GM12874 (cell line): Measurements from ENCODE around the gene GXYLT2.

Experiments
- TF ChIP-seq, protein P1 (sequence below): IDR thresholded peaks from 2 replicates; pipeline ENCODE4 v1.5.1; 2011; ENCODE audit warnings: low read depth, mild to moderate bottlenecking, control low read depth, low read length, moderate library complexity; ENCODE audit not compliant: insufficient read depth

The GXYLT2 gene

DNA sequence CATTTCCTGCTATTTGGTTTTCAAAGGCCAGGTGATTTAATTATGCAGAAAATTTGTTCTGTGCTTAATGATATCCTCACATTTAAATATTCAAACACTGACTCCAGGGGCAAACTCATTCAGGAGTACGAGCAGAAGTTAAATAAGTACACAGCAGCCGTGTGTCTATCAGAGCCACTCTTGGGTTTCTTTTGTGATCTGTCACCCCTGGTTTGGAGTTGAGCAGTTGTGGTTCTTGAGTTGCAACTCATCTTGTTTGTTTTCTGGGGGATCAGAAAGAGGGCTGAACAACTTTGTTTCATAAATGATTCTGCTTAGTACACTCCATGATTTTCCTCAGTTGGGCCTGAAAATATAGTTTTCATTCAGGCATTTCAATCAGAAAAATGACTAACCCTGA is 83.1 kb downstream of the GXYLT2 start:
- TF ChIP-seq, protein P1, sequence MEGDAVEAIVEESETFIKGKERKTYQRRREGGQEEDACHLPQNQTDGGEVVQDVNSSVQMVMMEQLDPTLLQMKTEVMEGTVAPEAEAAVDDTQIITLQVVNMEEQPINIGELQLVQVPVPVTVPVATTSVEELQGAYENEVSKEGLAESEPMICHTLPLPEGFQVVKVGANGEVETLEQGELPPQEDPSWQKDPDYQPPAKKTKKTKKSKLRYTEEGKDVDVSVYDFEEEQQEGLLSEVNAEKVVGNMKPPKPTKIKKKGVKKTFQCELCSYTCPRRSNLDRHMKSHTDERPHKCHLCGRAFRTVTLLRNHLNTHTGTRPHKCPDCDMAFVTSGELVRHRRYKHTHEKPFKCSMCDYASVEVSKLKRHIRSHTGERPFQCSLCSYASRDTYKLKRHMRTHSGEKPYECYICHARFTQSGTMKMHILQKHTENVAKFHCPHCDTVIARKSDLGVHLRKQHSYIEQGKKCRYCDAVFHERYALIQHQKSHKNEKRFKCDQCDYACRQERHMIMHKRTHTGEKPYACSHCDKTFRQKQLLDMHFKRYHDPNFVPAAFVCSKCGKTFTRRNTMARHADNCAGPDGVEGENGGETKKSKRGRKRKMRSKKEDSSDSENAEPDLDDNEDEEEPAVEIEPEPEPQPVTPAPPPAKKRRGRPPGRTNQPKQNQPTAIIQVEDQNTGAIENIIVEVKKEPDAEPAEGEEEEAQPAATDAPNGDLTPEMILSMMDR, result no peak

DNA sequence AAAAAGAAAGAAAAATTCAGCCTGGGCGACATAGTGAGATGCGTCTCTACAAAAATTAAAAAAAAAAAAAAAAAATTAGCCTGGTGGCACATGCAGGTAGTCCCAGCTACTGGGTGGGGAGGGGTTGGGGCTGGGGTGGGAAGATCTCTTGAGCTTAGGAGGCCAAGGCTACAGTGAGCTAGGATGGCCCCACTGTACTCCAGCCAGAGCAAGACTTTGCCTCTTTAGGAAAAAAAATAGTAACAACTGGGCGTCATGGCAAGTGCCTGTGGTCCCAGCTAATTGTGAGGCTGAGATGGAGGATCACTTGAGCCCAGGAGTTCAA is 84.8 kb downstream of the GXYLT2 start:
- TF ChIP-seq, protein P1, result no peak

DNA sequence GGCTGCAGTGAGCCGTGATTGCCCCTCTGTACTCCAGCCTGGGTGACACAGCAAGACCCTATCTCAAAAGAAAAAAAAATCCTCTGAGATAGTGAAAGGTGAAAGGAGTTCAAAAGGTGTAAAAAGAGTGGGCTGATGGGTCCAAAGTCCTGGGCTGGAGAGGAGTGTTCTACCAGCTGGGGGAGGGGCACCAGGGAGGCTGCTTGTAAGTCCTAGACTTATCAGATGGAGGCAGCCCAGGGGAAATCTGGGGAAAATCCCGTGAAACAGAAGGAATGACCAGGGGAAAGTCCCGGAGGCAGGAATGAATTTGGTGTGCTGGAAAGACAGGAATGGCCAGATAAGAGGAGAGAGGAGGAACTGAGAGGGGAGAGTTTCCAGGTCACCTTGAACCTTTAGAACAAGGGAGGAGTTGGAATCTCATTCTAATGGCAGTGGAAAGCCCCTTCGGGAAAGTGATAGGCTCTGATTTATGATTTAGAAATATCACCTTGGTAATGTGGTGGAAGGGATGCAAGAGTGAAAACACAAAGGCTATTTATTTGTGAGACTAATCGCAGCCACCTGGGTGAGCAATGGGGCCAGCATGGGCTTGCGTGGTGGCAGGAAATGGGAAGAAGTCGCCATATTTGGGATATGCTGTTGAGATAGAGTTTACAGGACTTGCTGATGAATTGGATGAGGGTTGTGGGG is 85.3 kb downstream of the GXYLT2 start:
- TF ChIP-seq, protein P1, result no peak

DNA sequence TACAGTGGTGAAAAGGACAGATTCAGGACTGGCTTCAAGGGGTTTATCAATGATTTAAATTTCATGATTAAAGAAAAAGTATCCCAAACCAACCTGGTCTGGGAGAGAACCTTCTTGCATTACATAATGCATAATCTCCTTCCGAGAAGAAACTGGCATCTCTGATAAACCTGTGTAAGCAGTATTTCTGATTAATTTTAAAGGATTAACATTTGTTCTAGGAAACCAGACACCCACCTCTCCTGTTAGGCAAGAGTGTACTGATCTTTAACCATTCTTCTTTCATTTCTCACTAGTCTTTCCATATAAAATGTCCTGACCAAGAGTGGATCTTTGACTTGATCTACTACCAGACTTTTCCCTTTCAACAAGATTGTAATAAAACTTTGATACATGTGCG is 85.9 kb downstream of the GXYLT2 start:
- TF ChIP-seq, protein P1, result no peak

DNA sequence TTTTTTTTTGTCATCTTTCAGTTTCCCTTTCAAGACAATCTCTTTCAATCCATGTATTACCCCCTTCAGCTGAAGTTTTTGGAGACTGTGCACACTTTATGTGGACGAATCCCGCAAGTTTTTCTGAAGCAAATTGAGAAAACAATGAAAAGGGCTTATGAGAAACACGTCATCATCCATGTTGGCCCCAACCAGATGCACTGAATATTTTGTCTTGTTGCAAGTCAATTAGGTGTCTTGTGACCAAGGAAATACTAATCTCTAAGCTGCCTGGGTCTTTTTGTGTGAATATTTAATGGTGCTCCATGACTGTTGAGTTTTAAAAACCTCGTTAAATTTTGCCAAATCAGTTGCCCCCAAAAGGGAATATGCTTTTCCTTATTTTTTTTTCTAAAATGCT is 87.1 kb downstream of the GXYLT2 start:
- TF ChIP-seq, protein P1, result no peak

DNA sequence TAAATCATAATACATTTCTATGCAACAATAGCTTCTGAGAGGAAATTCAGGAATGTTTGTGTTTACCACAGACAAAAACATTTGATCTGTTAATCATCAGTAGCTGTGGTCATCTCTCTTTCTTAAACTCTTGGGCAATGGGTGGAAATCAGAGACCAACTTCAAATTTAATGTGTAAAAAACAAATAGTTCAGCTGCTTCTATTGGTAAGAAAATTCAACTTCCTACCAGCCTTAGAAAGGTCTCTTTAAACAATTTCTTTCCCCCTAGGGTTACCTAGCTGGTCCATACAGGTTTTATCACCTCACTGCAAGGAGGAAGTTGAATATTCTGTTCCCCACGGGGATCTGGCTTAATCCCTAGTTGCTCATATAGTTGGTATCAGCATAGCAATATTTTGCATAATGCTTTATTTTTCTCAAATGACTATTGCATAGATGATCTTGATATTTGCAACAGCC is 88.5 kb downstream of the GXYLT2 start:
- TF ChIP-seq, protein P1, result no peak

DNA sequence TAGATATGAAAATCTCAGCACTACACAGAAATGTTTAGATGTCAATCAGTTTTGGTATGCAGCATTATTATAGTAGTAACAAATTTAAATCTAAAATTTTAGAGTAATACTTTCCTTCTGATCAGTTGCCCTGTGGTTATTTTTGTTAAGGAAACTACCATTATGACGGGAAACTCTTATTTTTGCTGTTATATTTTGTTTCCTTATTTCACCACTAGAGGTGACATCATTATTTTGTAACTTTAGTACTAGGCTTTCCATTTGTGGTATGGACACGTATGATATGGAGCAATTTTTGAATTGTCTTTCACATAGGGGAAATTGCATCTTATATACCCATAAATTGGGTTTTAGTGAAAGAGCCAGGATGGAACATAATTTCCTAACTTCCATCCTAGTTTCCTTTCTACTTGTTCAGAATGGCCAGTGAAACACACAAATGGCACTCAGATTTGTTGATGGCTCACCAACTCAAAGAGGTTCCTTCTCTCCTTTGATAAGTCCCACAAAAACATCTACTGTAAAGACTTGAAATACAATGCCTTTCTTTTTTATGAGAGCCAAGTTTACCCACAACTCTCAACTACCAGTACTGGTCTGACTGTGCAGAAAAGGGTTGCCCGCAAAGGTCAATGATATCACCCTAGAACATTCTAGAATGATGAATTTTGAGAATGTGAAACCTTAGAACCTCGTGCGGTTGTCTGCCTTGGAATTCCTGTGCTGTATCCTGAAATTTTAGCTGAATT is 89.4 kb downstream of the GXYLT2 start:
- TF ChIP-seq, protein P1, result no peak
